GM10847 (cell line): ENCODE results near the gene SSTR4.

Experiments used
- POLR2A ChIP-seq: IDR thresholded peaks from 2 replicates; pipeline ENCODE4 v1.6.1; 2011; ENCODE audit not compliant: insufficient read length; ENCODE audit errors: extremely low read depth

SSTR4 gene

GRCh38 chr20:23034721-23035671 lies at the start of gene SSTR4:
Gene SSTR4, plus strand, starts transcription at chr20:23035312. Its CDS starts 172 bp downstream, at chr20:23035484.
- no peak for TF ChIP-seq POLR2A

- TF ChIP-seq POLR2A, result no peak
Measured at GRCh38 chr20:22986601-22987000, 48.5 kb upstream of the SSTR4 start.

GRCh38 chr20:22993823-22994222 lies 41.3 kb upstream of the SSTR4 start:
- no peak for TF ChIP-seq POLR2A

GRCh38 chr20:22995923-22996322 lies 39.2 kb upstream of the SSTR4 start:
- TF ChIP-seq POLR2A, result no peak

- no peak for TF ChIP-seq POLR2A
Measured at GRCh38 chr20:22998476-22998875, 36.6 kb upstream of the SSTR4 start.

GRCh38 chr20:22999756-23000155 lies 35.4 kb upstream of the SSTR4 start:
- no peak for TF ChIP-seq POLR2A

- TF ChIP-seq POLR2A, result no peak
Measured at GRCh38 chr20:23000232-23000947, 34.7 kb upstream of the SSTR4 start.

- TF ChIP-seq POLR2A, result no peak
Measured at GRCh38 chr20:23002276-23002675, 32.8 kb upstream of the SSTR4 start.

GRCh38 chr20:23003077-23003635 lies 32.0 kb upstream of the SSTR4 start:
- no peak for TF ChIP-seq POLR2A

GRCh38 chr20:23003881-23004460 lies 31.1 kb upstream of the SSTR4 start:
- no peak for TF ChIP-seq POLR2A

- no peak for TF ChIP-seq POLR2A
Measured at GRCh38 chr20:23005776-23006175, 29.3 kb upstream of the SSTR4 start.

GRCh38 chr20:23007462-23007861 lies 27.6 kb upstream of the SSTR4 start:
- TF ChIP-seq POLR2A, result no peak

- no peak for TF ChIP-seq POLR2A
Measured at GRCh38 chr20:23007886-23008655, 27.0 kb upstream of the SSTR4 start.

- no peak for TF ChIP-seq POLR2A
Measured at GRCh38 chr20:23008667-23009066, 26.4 kb upstream of the SSTR4 start.

- TF ChIP-seq POLR2A, result no peak
Measured at GRCh38 chr20:23009636-23010035, 25.5 kb upstream of the SSTR4 start.
